ENCODE results near the gene REELD1.

The REELD1 gene

DNA sequence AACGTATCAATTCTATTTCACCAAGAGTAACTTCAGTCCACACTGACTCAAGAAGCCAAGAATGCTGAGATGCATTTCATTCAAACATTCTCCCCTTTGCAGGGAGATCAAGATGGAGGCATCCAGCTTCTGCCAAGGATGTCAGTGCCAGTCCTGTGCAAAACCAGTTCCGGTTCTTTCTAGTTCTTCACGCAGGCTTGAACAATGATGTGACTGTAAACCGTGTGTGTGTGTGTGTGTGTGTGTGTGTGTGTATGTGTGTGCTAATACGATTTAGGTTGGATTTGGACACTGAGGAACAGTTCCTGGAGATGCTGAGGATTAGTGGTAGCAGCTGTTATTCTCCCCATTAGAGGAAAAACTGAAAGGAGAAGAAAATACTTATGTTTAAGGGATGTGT, at the start of gene REELD1:
Gene REELD1 (plus strand): TSS at position 301 of the 400 bp plus-strand sequence. CDS start 2,415 bp downstream, outside the sequence.
- DNase-seq (ENCODE audit: extremely low read depth, low read depth), result no peak
- TF ChIP-seq, protein P1, sequence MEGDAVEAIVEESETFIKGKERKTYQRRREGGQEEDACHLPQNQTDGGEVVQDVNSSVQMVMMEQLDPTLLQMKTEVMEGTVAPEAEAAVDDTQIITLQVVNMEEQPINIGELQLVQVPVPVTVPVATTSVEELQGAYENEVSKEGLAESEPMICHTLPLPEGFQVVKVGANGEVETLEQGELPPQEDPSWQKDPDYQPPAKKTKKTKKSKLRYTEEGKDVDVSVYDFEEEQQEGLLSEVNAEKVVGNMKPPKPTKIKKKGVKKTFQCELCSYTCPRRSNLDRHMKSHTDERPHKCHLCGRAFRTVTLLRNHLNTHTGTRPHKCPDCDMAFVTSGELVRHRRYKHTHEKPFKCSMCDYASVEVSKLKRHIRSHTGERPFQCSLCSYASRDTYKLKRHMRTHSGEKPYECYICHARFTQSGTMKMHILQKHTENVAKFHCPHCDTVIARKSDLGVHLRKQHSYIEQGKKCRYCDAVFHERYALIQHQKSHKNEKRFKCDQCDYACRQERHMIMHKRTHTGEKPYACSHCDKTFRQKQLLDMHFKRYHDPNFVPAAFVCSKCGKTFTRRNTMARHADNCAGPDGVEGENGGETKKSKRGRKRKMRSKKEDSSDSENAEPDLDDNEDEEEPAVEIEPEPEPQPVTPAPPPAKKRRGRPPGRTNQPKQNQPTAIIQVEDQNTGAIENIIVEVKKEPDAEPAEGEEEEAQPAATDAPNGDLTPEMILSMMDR (IDR thresholded peaks at IDR 0.05; ENCODE audit: low read depth, low read length, missing control alignments), result no peak
- H3K4me3 ChIP-seq (replicated peaks; ENCODE audit: low read depth, low read length), result no peak within 1 kb of the TSS

DNA sequence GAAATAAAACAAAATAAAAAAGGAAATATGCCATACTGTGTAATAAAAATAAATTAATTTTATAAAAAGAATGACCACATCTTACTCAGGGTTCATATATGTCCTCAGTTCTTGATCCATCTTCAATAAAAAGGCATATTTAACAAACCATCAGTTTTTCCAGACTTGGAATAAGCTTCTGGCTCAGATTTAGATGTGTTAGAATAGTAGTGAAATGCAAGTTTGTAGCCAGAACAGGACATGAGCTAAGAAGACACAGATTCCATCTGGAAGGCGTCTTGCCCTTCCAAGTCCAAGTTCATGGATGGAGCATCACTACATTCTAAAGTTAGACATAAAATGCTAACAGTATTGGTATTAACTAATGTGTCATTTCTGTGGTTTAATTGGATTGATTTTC, 49.1 kb upstream of the REELD1 start:
- H3K4me3 ChIP-seq (replicated peaks; ENCODE audit: low read depth, low read length), result no peak overlapping the region
- DNase-seq (ENCODE audit: extremely low read depth, low read depth), result no peak
- TF ChIP-seq, protein P1 (IDR thresholded peaks at IDR 0.05; ENCODE audit: low read depth, low read length, missing control alignments), result no peak

DNA sequence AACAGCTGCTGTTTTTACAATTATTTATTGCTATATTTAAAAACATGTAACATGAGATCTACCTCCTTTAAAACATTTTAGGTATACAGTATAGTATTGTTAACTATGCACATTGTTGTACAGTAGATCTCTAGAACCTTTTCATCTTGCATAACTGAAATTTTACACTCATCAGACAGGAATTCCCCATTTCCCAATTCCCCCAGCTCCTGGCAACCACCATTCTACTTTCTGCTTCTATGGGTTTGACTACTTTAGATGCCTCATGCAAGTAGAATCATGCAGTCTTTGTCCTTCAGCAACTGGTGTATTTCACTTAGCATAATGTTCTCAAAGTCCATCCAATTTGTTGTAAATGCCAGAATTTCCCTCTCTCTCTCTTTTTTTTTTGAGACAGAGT, 48.5 kb upstream of the REELD1 start:
- TF ChIP-seq, protein P1 (IDR thresholded peaks at IDR 0.05; ENCODE audit: low read depth, low read length, missing control alignments), result no peak
- DNase-seq (ENCODE audit: extremely low read depth, low read depth), result no peak
- H3K4me3 ChIP-seq (replicated peaks; ENCODE audit: low read depth, low read length), result no peak overlapping the region

DNA sequence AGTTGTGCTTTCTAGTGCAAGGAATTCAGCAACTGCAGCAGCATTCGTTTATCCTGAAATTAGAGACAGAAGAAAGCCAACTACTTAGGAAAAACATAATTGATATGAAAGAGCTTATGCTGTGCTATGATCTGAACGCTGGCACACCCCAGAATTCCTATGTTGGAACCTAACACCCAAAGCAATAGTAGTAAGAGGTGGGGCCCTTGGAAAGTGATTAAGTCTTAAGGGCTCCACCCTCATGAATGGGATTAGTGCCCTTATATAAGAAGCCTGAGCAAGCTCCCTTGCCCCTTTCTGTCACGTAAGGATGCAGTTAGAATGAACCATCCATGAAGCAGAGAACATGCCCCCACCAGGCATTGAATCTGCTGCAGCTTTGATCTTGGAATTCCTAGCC, 44.2 kb upstream of the REELD1 start:
- TF ChIP-seq, protein P1 (IDR thresholded peaks at IDR 0.05; ENCODE audit: low read depth, low read length, missing control alignments), result no peak
- DNase-seq (ENCODE audit: extremely low read depth, low read depth), result no peak
- H3K4me3 ChIP-seq (replicated peaks; ENCODE audit: low read depth, low read length), result no peak overlapping the region

DNA sequence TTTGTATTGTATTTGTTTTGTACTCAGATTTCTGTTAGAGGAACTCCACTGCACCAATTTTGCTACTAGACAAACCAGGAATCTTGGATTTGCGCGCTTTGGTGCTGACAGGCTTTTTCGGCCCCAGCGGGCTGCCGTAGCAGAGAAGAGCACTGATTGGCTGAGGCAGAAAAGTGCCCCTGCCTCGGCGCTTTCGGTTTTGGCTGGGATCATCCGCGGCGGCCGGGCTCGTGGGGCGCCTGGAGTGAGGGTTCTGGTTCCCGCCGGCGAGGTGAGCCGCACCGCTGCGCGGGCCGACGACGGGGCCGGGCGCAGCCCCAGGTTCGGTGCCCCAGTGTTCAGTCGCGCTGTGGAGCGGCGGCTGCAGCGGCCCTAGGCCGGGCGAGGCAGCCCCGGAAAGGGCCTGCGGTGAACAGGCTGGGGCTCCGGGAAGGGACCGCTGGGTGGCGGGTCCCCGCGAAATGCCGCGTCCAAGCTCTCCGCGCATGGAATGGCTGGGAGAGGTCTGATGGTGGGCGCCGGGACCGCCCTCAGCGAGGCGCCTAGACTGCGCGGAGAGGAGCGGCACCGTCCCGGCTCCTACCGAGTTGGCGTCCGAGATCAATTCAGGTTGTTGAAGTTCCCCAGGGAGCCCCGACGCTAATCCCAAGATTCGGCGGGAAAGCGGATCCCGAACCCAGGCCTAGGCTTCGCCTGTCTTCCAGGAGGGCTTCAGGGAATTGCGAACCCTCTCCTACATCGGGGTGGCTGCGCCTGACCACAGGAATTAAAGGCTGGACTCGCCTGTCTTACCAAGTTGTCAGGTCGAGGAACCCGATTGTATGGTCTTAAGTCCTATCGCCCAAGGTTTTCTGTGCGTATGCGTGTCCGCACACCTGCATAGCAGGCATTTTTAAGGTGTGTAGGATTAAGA, 38.5 kb upstream of the REELD1 start, which contains the start of gene LSM6:
Gene LSM6 (plus strand): TSS at position 178 of the 913 bp plus-strand sequence. CDS start 7,204 bp downstream, outside the sequence.
- H3K4me3 ChIP-seq (replicated peaks; ENCODE audit: low read depth, low read length), result peak within 1 kb of the TSS; percentile 68
- peak; percentile 56 for DNase-seq (ENCODE audit: extremely low read depth, low read depth)
- TF ChIP-seq, protein P1 (IDR thresholded peaks at IDR 0.05; ENCODE audit: low read depth, low read length, missing control alignments), result no peak

DNA sequence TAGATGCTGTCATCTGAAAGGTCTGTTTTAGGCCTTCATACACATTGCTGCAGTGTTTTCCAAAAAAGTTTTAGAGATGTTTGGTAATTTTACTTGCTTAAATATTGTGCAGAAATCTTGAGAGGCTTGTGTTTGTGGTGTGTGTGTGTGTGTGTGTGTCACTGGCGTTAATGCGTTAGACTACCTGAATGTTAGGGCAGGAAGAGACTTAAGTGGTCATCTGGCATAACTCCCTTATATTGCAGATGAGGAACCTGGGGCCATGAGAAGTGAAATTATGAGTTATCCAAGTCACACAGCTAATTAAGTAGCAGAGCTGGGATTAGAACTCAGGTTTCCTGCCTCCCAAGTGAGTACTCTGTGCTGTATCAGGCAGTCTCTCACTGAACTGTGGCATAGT, 37.4 kb upstream of the REELD1 start:
- no peak for DNase-seq (ENCODE audit: extremely low read depth, low read depth)
- TF ChIP-seq, protein P1 (IDR thresholded peaks at IDR 0.05; ENCODE audit: low read depth, low read length, missing control alignments), result no peak
- peak overlapping the region; percentile 68 for H3K4me3 ChIP-seq (replicated peaks; ENCODE audit: low read depth, low read length)

Measured in HFF-Myc (cell line).